MM.1S (cell line): Measurements from ENCODE around the gene BCL2.

Source experiments
- DNase-seq: peaks from one replicate; pipeline ENCODE4 v3.0.0-alpha.2; 2015
- H2AFZ ChIP-seq: fragments of 300-600 bp; sonication (generic); 2 replicates; pipeline ENCODE4 v1.6.0; 2016; ENCODE audit warnings: antibody characterized with exemption, low read length
- H3F3A ChIP-seq: fragments of 300-600 bp; sonication (generic); 2 replicates; pipeline ENCODE4 v1.6.1; 2016; ENCODE audit warnings: mild to moderate bottlenecking, antibody characterized with exemption, low read length, moderate library complexity, mixed read lengths; ENCODE audit not compliant: insufficient read depth
- H3K27ac ChIP-seq: fragments of 300-600 bp; sonication (generic); 2 replicates; pipeline ENCODE4 v1.5.1; 2016; ENCODE audit warnings: mild to moderate bottlenecking, low read length
- H3K27me3 ChIP-seq: fragments of 300-600 bp; sonication (generic); replicated peaks from 2 replicates; pipeline ENCODE4 v1.6.0; 2016; ENCODE audit warnings: low read length; ENCODE audit not compliant: insufficient read depth
- H3K36me3 ChIP-seq: fragments of 300-600 bp; sonication (generic); replicated peaks from 2 replicates; pipeline ENCODE4 v1.6.1; 2016; ENCODE audit warnings: mild to moderate bottlenecking, low read length, mixed read lengths; ENCODE audit not compliant: insufficient read depth
- H3K4me1 ChIP-seq: fragments of 300-600 bp; sonication (generic); 2 replicates; pipeline ENCODE4 v1.6.1; 2016; ENCODE audit warnings: low read length, mixed read lengths
- H3K4me2 ChIP-seq: fragments of 300-600 bp; sonication (generic); 2 replicates; pipeline ENCODE4 v1.6.0; 2016; ENCODE audit warnings: low read depth, low read length
- H3K4me3 ChIP-seq: fragments of 300-600 bp; sonication (generic); 2 replicates; pipeline ENCODE4 v1.5.1; 2016; ENCODE audit warnings: low read length, mixed read lengths
- H3K79me2 ChIP-seq: fragments of 300-600 bp; sonication (generic); 2 replicates; pipeline ENCODE4 v1.6.1; 2016; ENCODE audit warnings: mixed run types, low read length, mixed read lengths
- H3K9ac ChIP-seq: fragments of 300-600 bp; sonication (generic); 2 replicates; pipeline ENCODE4 v1.6.1; 2016; ENCODE audit warnings: low read length, mixed read lengths
- H3K9me2 ChIP-seq: fragments of 300-600 bp; sonication (generic); replicated peaks from 2 replicates; pipeline ENCODE4 v1.6.1; 2016; ENCODE audit warnings: mild to moderate bottlenecking, low read length, mixed read lengths; ENCODE audit not compliant: insufficient read depth
- H3K9me3 ChIP-seq: fragments of 300-600 bp; sonication (generic); replicated peaks from 2 replicates; pipeline ENCODE4 v1.6.1; 2016; ENCODE audit warnings: mild to moderate bottlenecking, low read length, mixed read lengths; ENCODE audit not compliant: insufficient read depth
- H4K20me1 ChIP-seq: fragments of 300-600 bp; sonication (generic); 2 replicates; pipeline ENCODE4 v1.6.1; 2016; ENCODE audit warnings: mild to moderate bottlenecking, low read length, moderate library complexity, mixed read lengths; ENCODE audit not compliant: insufficient read depth
- EZH2 ChIP-seq: fragments of 300-600 bp; sonication (generic); optimal IDR thresholded peaks from 2 replicates; pipeline ENCODE3; 2017; ENCODE audit warnings: low read depth, mild to moderate bottlenecking, antibody characterized with exemption, low read length, mixed read lengths
- EZH2phosphoT487 ChIP-seq: fragments of 300-600 bp; sonication (generic); IDR thresholded peaks from 2 replicates; pipeline ENCODE4 v1.6.1; 2018; ENCODE audit warnings: antibody characterized with exemption, low read length
- TF ChIP-seq, protein P1 (sequence below): fragments of 300-600 bp; sonication (generic); IDR thresholded peaks from 2 replicates; pipeline ENCODE4 v1.5.1; 2016; ENCODE audit warnings: antibody characterized with exemption, low read length, mixed read lengths

The BCL2 gene

DNA sequence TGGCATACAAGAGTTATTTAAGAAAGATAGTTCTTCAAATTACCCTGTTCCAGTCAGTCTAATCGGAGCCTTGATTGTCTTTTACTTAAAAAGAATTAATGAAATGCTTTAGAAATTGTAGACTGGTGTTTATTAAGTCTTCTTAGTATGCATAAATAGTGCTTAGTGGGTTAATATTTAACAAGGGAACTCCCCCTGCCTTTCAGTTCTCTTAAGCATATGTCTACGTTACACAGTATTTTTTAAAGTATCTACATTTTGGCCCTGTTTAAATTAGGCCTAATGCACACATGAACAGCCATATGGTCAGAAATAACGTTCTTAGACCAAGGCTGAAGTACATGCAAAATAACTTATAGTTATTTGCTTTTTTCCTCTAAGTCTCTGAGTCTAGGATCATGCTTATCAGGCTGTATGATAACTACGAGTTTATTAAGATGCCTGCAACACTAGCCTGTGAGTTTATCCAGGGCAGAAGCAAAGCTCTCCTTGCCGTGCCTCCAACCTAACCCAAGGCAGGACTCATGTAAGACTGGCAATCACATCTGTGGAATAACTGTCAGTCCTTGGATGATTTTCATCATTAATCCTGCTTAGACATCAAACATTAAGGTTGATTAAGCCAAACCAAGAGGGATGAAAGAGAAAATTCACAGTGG, 6.7 kb downstream of the BCL2 start:
- H3K4me3 ChIP-seq, result no peak overlapping the region
- H2AFZ ChIP-seq, result no peak overlapping the region
- H3K9me3 ChIP-seq, result no peaks in the 10 kb centered on the region
- H3K27me3 ChIP-seq, result no peaks in the 10 kb centered on the region
- H3K9me2 ChIP-seq, result no peaks in the 10 kb centered on the region
- H3K9ac ChIP-seq, result no peak overlapping the region
- peaks cover 98% of the 10 kb centered on the region for H3K79me2 ChIP-seq
- H3K36me3 ChIP-seq, result 0 out of 2 replicates have a peak, but pooled peaks cover 3% of the 10 kb centered on the region
- peaks cover 10% of the 10 kb centered on the region for H3F3A ChIP-seq
- H3K27ac ChIP-seq, result no peak overlapping the region
- TF ChIP-seq, protein P1, sequence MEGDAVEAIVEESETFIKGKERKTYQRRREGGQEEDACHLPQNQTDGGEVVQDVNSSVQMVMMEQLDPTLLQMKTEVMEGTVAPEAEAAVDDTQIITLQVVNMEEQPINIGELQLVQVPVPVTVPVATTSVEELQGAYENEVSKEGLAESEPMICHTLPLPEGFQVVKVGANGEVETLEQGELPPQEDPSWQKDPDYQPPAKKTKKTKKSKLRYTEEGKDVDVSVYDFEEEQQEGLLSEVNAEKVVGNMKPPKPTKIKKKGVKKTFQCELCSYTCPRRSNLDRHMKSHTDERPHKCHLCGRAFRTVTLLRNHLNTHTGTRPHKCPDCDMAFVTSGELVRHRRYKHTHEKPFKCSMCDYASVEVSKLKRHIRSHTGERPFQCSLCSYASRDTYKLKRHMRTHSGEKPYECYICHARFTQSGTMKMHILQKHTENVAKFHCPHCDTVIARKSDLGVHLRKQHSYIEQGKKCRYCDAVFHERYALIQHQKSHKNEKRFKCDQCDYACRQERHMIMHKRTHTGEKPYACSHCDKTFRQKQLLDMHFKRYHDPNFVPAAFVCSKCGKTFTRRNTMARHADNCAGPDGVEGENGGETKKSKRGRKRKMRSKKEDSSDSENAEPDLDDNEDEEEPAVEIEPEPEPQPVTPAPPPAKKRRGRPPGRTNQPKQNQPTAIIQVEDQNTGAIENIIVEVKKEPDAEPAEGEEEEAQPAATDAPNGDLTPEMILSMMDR, result no peak
- TF ChIP-seq EZH2, result no peak
- TF ChIP-seq EZH2phosphoT487, result no peak
- H3K4me2 ChIP-seq, result peak overlapping the region; percentile 26; the same call in 1 of the 2 replicates
- peaks cover 17% of the 10 kb centered on the region for H3K4me1 ChIP-seq
- no peak for DNase-seq
- 0 out of 2 replicates have a peak, but pooled peaks cover 6% of the 10 kb centered on the region for H4K20me1 ChIP-seq

DNA sequence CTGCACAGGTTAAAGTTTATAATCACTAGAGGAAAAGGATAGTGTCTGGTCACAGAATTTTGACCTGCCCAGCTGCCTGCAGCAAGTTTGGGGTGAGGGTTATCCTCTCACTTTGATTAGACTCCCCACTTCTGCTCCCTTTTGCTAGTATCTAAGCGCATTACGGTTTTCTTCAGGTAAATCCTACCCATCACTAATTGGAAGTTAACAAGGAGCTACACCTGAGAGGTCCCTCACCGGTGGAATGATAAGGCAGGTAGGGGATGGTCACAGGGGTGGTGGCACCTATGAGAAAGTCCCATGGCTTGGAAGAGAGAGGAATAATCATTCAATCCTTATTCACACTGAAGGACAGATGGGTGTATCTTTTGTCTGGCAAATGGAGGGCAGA, 7.6 kb downstream of the BCL2 start:
- H3K9me3 ChIP-seq, result no peaks in the 10 kb centered on the region
- H3K27ac ChIP-seq, result no peak overlapping the region
- DNase-seq, result no peak
- no peak overlapping the region for H3K4me2 ChIP-seq
- 0 out of 2 replicates have a peak, but pooled peaks cover 6% of the 10 kb centered on the region for H4K20me1 ChIP-seq
- 0 out of 2 replicates have a peak, but pooled peaks cover 3% of the 10 kb centered on the region for H3K36me3 ChIP-seq
- peaks cover 98% of the 10 kb centered on the region for H3K79me2 ChIP-seq
- TF ChIP-seq, protein P1, result no peak
- no peak for TF ChIP-seq EZH2
- no peak for TF ChIP-seq EZH2phosphoT487
- peaks cover 3% of the 10 kb centered on the region for H3F3A ChIP-seq
- no peaks in the 10 kb centered on the region for H3K9me2 ChIP-seq
- H3K4me3 ChIP-seq, result no peak overlapping the region
- peaks cover 17% of the 10 kb centered on the region for H3K4me1 ChIP-seq
- H3K9ac ChIP-seq, result no peak overlapping the region
- H2AFZ ChIP-seq, result no peak overlapping the region
- no peaks in the 10 kb centered on the region for H3K27me3 ChIP-seq

DNA sequence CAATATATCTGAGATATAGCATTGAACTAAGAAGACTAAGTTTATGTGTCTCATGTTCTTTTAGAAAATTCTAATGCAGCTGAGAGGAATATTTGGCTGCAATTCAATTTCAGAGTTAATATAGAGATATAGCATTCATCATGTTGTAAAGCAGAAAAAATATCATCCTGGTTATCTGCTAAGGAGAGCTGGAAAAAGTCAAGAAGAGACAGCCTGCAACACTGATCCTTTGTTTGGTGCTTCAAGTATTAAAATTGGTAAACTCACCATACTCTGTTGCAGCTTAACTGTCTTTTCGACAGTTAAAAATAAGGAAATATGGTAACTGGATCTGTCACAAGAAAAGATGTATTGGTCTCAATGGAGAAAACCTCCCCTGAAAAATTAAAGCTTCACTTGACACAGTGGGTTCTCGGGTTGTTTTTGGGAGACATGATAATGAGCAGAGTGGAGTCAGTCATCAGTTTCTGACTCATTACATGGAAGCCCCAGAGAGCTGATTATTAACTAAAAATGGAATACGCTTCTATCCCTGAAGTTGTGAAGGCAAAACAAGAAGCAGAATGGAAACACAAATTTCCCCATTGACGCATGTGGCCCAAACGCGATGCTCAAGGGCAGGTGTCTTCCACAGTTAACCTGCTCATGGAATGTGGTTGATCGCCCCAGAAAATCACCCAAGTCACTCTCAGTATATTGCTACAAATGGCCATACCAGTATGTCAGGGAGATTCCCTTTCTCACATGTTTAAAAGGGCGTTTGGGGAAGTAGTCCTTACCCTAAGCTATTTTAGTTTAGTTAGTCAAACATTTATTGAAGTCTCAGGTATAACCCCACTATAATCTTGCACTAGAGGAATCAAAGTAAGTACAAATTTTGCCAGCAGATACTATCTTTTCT, 8.2 kb downstream of the BCL2 start:
- DNase-seq, result no peak
- H3K27ac ChIP-seq, result no peak overlapping the region
- H3K4me3 ChIP-seq, result no peak overlapping the region
- 0 out of 2 replicates have a peak, but pooled peaks cover 3% of the 10 kb centered on the region for H3K36me3 ChIP-seq
- TF ChIP-seq EZH2, result no peak
- TF ChIP-seq, protein P1, result no peak
- TF ChIP-seq EZH2phosphoT487, result no peak
- H3K4me1 ChIP-seq, result peaks cover 17% of the 10 kb centered on the region
- no peaks in the 10 kb centered on the region for H3K9me3 ChIP-seq
- H3K27me3 ChIP-seq, result no peaks in the 10 kb centered on the region
- H3K4me2 ChIP-seq, result no peak overlapping the region
- H3K9ac ChIP-seq, result no peak overlapping the region
- no peaks in the 10 kb centered on the region for H3F3A ChIP-seq
- no peaks in the 10 kb centered on the region for H3K9me2 ChIP-seq
- 0 out of 2 replicates have a peak, but pooled peaks cover 6% of the 10 kb centered on the region for H4K20me1 ChIP-seq
- peaks cover 98% of the 10 kb centered on the region for H3K79me2 ChIP-seq
- no peak overlapping the region for H2AFZ ChIP-seq
